Hematopoietic multipotent progenitor cell treated with erythropoietin and hydrocortisone succinate and interleukin-3 and kit ligand, for 4 days (in vitro differentiated cells): ENCODE results near the gene NHP2.
"Not testable (repeated sequence)": the region's sequence is repeated elsewhere in the genome, so short reads cannot be mapped to it uniquely, and the experiment has no call there.

Source experiments
- DNase-seq: peaks from one replicate; pipeline ENCODE4 v3.0.0-alpha.2; 2015

Gene NHP2

DNA sequence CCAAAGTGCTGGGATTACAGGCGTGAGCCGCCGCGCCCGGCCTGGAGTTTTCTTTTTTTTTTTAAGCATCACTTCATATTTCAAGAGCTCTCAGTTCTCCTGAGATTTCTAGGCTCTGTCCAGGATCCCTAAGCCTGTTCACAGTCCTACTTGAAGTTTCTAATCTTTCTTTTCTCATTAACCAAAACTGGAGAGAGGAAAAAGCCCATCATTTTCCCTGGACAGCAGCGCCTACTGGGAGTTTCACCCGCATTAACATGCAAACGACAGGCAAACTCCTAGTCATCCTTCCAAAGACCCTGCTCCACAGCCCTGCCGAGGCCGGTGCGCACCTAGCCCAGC, 23.5 kb downstream of the NHP2 start:
- DNase-seq, result not testable (repeated sequence)

- no peak for DNase-seq
Observed at GRCh38 chr5:178129296-178129695, 24.4 kb downstream of the NHP2 start.

- DNase-seq, result peak; percentile 88
Observed at GRCh38 chr5:178127300-178128009, 26.2 kb downstream of the NHP2 start.

- peak; percentile 70 for DNase-seq
Observed at GRCh38 chr5:178126556-178126955, 27.1 kb downstream of the NHP2 start.

DNA sequence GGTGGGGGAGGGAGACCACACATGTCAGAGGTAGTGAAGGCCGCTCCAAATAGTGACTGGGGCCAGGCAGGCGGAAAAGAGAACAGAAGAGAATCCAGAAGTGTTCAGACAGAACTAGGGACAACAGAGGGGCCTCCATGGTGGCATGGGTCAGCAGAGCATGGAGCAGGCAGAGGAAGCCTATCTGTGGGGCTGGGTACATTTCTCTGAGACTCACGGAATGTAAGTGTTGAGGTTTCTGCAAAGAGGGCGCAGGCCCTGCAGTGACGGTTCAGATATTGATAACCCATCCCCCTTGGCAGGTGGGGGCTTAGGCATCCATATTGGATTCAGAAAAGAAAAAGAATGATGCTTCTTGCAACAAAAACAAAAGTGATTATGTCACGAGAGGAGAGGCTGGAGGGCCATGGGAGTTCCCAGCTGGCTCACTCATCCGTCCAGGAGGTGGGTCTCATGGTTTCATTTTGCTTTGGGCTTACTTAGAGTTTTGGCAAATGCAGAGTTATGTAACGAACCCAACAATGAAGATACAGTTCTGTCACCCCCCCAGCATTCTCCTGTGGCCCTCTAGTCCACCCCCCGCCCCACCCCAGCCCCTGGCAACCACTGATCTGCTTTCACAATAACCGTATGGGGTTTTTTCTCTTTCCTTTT, 28.3 kb downstream of the NHP2 start:
- DNase-seq, result no peak

GRCh38 chr5:178123966-178124925, 29.4 kb downstream of the NHP2 start:
- DNase-seq, result no peak

- peak; percentile 53 for DNase-seq
Observed at GRCh38 chr5:178123094-178123965, 30.4 kb downstream of the NHP2 start.

DNA sequence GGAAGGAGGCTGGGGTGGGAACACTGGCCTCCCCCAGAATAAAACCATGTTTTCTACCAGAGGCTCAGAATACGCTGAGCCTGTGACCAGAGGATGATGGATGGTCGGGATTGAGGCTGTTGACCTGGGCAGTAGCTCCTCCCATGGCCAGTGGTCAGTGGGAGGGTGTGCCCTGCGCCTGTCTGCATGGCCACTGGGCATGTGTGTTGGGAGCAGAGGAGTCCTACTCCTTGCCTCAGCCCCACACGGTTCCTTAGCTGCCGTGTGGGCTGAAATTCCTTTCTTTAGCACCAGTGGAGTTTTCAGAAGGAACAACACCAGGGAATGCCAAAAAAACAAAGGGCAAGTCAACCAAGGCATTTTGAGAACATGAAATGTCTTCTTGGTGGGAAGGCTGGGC, 31.3 kb downstream of the NHP2 start:
- no peak for DNase-seq

DNA sequence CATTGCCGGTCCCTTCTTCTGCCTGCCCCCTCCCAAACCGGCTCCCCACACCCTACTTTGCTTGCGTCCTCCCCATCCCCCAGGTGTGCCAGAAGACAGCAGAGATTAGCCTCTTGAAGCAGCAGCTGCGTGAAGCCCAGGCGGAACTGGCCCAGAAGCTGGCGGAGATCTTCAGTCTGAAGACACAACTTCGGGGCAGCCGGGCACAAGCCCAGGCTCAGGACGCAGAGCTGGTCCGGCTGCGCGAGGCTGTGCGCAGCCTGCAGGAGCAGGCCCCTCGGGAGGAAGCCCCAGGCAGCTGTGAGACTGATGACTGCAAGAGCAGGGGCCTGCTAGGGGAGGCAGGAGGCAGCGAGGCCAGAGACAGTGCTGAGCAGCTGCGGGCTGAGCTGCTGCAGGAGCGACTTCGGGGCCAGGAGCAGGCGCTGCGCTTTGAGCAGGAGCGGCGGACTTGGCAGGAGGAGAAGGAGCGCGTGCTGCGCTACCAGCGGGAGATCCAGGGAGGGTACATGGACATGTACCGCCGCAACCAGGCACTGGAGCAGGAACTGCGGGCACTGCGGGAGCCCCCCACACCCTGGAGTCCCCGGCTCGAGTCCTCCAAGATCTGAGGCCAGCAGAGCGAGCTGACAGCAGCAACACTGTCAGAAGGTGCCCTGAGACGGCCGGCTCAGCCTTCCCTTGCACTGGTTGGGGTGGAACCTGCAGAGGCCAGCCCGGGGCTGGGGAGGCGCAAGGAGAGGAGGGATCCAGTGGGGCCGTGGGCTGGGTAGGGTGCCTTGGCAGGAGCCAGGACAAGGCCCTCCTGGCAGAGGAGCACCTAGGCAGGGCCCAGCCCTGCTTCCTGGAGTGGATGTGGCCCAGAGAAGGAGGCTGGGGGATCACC, 32.1 kb downstream of the NHP2 start:
- DNase-seq, result no peak

- peak; percentile 95 for DNase-seq
Observed at GRCh38 chr5:178120607-178121357, 32.9 kb downstream of the NHP2 start.

GRCh38 chr5:178119915-178120606, 33.6 kb downstream of the NHP2 start:
- no peak for DNase-seq

DNA sequence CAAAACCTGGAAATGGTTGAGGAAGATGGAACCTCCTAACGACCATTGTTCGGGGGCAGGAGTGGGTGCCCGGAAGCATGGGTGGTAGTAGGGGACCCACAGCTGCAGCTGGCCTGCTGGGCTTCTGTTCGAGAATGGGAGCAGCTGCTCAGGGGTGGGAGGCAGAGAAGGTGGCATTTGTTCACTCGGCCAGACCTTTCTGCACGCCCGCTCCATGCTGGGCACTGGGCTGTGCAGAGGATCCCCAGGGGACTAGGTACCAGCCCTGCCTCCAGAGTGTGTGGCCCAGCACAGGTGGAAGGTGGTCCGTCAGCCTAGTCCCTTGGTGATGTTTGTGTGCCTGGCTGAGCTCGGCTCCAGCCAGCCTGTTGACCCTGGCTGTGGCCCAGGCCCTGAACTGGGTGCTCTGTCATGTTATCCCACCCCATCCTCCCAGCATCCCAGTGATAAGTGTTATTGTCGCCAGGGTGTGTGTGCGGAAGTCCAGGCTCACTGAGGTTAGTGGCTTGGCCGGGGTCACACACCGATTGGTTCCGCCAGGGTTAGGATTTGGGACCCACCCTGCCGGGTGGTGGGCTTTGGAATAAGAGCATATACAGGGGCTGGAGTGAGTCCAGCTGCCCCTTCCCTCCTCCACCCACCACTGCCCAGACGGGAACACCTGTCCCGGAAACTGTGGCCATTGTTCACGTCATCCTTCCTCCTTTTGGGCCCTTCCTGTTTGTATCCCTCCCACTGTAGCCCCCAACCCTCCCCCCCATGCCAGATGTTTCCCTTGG, 35.6 kb downstream of the NHP2 start:
- DNase-seq, result peak; percentile 41

DNA sequence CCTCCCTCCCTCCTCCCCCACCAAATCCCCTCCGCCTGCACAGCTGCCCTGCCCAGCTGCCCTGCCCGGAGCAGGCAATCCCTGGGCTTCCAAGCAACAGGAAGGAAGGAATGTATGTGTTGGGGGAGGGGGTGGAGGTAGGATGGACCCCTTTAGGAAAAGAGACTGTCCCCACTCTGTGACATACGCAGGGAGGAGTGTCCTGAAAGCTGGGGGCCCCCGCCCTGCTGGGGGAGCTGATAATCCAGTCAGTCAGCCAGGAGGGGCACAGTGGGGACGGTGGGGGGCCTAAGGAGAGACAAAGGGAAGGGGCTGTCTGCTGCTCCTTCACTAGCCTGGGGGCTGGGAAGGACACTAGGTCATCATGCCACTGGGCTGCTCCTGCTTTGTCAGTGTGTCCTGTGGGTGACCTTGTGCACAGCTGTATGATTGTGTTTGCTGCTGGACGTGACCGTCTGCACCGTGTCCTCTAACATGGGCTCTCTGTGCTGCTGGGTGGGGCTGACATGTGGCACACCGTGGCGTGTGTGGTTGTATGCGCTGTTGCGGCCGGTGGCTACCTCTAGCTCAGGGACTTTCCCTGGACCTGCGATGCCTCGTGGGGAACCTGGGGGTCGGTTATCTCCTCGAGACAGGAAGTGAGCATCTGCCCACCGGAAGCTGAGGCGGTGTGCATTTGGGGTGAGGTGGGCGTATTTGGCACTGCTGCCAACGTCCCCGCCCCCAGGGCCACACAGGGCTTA, 37.4 kb downstream of the NHP2 start:
- DNase-seq, result peak; percentile 83

DNA sequence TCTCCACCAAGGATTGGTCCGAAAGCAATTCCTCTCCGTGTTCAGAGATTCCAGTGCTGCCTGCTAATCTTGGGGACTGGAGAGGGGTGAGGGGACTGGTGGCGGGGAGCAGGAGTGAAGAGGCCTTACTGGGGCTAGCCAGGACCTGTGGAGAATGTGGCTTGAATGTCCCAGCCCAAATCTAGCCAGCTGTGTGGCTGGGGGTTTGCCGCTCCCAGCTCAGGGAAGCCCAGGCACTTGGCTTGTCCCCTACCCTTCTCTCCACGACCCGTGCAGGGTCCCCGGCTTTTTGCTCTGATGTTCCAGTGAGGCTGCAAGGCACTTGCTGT, 37.9 kb downstream of the NHP2 start:
- DNase-seq, result no peak

DNA sequence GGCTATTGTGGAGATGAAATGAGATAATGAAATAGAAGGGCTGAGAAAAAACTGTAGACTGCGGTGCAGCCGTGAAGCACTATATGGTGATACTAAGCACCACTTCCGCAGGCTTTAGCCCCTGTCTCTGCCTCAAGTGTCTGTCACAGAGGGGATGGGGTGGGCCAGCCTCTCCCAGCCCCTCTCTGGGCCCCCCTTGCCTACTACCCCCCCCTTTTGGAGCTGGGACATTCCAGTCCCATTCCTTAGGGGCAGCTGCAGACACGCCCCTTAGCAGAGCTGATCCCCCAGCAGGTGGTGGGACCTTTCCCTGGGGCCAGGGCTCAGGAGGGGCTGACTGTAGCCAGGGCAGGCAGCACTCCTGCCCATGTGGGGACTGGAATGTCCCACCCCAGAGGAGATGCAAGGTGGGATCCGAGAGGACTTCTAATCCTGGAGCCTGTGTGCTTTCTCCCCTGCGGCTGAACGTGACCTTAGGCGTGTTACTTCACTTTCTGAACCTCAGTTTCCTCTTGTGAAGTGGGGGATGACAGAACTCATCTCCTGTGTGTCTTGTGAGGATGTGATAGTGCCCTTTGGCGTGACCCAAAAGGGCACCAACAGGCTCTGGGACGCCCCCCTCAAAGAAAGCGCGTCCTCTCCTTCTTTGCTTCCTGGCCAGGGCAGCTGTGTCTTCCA, 38.4 kb downstream of the NHP2 start:
- no peak for DNase-seq

DNA sequence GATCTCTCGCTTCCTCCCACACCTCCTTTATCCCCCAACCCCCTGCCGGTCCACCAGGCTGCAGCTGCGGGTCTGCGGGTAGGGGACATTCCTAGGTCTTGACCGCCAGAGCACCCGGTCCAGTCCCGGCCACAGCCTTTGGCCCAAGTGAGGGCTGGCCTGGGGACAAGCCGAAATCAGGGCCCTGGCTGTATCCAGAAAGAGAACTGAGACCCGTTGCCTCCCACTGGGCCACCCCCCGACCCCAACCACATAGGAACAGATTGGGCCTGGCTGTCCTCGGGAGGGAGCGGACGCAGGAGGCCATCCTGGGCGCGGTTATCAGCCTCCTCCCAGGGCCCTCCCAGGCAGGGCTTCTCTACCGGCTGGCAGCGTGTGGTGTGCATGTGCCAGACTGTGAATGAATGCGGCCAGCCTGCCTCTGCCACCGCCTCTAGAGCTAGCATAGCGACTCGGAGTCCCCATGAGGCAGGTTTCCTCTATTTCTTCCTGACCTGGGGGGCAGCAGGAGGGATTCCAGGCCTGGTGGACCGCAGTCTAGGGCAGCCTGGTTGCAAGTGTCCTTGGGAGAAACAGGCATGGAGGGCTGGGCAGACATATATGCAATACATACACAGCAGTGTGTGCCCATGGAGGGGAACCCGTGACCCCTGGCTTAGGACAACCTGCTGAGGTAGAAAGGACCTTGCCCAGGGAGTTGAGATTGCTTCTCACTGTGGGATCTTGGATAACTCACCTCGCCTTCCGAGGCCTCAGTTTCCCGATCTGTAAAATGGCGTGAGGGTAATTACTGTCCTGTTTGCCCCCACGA, 39.2 kb downstream of the NHP2 start:
- DNase-seq, result peak; percentile 83

DNA sequence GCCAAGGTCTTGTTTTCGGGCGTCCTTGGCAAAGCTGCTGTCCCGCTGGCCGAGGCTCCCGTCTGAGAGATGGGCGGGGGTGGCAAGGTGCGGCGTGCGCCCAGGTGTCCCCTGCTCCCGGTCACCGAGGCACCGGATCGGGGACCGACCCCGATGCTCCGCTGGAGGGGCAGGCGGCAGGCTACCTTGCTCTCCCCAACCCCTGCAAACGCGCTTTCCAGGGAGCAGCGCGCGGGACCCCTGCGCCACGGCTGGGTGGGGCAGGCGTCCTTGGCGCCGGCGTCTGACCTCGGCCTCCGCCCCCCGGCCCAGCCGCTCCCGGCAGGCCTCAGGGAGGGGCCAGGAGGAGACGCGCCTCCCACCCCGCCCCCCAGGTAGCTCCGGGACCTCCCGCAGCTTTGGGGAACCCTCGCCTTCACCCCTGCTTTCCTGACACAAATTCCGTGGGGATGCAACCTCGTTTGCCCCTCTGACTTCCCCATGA, 39.8 kb downstream of the NHP2 start:
- no peak for DNase-seq
